HG02870 (cell line): ENCODE results near the gene ZNF101.

Experiments used
- ATAC-seq: cut with Tn5 transposase; IDR thresholded peaks from one replicate; pipeline ENCODE4 v1.9.1; 2021; ENCODE audit warnings: mild to moderate bottlenecking, moderate library complexity; ENCODE audit not compliant: unreplicated experiment

ZNF101 gene

GRCh38 chr19:19637523-19638251 lies 31.0 kb upstream of the ZNF101 start:
- ATAC-seq, result no peak

GRCh38 chr19:19642506-19643157 lies 26.0 kb upstream of the ZNF101 start:
- ATAC-seq, result no peak

GRCh38 chr19:19643158-19644053 lies 25.2 kb upstream of the ZNF101 start, which contains the start of gene GMIP:
GMIP (minus strand) TSS chr19:19643657; CDS start chr19:19643529, 128 bp downstream.
- ATAC-seq, result peak; percentile 59

GRCh38 chr19:19644054-19644388 lies 24.6 kb upstream of the ZNF101 start:
- ATAC-seq, result no peak

- ATAC-seq, result no peak
Observed at GRCh38 chr19:19645233-19645870, 23.3 kb upstream of the ZNF101 start.

- no peak for ATAC-seq
Observed at GRCh38 chr19:19647037-19647835, 21.4 kb upstream of the ZNF101 start.

GRCh38 chr19:19649155-19649554 lies 19.5 kb upstream of the ZNF101 start:
- ATAC-seq, result no peak

GRCh38 chr19:19649580-19649995 lies 19.1 kb upstream of the ZNF101 start:
- ATAC-seq, result no peak

GRCh38 chr19:19650331-19650730 lies 18.3 kb upstream of the ZNF101 start:
- ATAC-seq, result no peak

- ATAC-seq, result no peak
Observed at GRCh38 chr19:19651076-19651475, 17.6 kb upstream of the ZNF101 start.

GRCh38 chr19:19652482-19653295 lies 15.9 kb upstream of the ZNF101 start:
- ATAC-seq, result no peak

GRCh38 chr19:19653597-19654147 lies 15.0 kb upstream of the ZNF101 start:
- ATAC-seq, result no peak

- no peak for ATAC-seq
Observed at GRCh38 chr19:19654441-19654840, 14.2 kb upstream of the ZNF101 start.

- ATAC-seq, result no peak
Observed at GRCh38 chr19:19655051-19655594, 13.5 kb upstream of the ZNF101 start.

- ATAC-seq, result no peak
Observed at GRCh38 chr19:19655641-19656343, 12.8 kb upstream of the ZNF101 start.

GRCh38 chr19:19656451-19657396 lies 11.9 kb upstream of the ZNF101 start:
- no peak for ATAC-seq

- ATAC-seq, result no peak
Observed at GRCh38 chr19:19657397-19657783, 11.2 kb upstream of the ZNF101 start.
